NB4 (cell line): Measurements from ENCODE around the gene PRPF6.
A peak's percentile ranks its signal among the peaks of the same experiment; 100 is the strongest.

Experiments
- MYC ChIP-seq: IDR thresholded peaks from 2 replicates; pipeline ENCODE4 v1.6.1; 2011; ENCODE audit warnings: low read depth, low read length
- POLR2A ChIP-seq: IDR thresholded peaks from 2 replicates; pipeline ENCODE4 v1.6.1; 2011; ENCODE audit warnings: mild to moderate bottlenecking; ENCODE audit not compliant: insufficient read length; ENCODE audit errors: extremely low read depth
- TF ChIP-seq, protein P1 (sequence below): IDR thresholded peaks from one replicate; pipeline ENCODE4 v1.5.1; 2012; ENCODE audit warnings: low read depth, low read length

DNA sequence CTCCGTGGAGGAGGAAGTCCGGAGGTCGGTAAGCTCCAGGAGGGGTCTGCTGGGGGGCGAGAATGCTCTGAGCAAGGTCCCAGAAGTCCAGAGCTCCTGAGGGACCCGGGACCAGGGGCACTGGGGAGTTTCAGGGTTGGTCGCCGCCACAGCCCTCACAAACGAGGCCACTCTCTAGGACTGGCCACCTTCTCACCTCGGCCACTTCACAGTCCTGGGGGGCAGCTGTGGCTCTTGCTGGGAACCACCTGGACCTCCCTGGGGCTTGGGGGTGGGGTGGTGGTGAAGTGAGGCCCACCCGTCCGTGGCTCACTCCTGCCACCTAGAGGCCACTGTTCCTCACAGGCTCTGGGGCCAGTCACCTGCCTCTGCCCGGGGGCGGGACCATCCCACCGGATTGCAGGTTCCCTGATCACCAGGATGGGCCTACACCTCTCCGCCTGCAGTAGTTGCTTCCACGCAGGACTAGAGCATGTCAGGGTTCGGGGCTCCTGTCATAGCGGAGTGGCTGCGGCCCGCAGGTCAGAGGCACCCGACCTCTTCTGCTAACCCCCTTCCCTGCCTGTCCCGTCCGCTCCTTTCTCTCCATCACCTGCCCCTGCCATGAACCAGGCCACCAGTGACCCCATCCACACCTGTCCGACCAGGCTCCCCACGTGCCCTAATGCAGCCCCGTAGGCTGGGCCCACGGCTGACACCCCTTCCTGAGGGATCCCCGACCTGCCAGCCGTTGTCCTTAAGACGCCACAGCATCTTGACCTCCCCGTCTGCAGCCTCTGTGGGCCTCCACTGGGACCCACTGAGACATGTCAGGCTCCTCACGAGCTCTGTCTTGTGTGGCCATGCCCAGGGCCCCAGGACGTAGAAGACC is 76.9 kb downstream of the PRPF6 start:
- TF ChIP-seq MYC (no peak), POLR2A (no peak)
- TF ChIP-seq, protein P1, sequence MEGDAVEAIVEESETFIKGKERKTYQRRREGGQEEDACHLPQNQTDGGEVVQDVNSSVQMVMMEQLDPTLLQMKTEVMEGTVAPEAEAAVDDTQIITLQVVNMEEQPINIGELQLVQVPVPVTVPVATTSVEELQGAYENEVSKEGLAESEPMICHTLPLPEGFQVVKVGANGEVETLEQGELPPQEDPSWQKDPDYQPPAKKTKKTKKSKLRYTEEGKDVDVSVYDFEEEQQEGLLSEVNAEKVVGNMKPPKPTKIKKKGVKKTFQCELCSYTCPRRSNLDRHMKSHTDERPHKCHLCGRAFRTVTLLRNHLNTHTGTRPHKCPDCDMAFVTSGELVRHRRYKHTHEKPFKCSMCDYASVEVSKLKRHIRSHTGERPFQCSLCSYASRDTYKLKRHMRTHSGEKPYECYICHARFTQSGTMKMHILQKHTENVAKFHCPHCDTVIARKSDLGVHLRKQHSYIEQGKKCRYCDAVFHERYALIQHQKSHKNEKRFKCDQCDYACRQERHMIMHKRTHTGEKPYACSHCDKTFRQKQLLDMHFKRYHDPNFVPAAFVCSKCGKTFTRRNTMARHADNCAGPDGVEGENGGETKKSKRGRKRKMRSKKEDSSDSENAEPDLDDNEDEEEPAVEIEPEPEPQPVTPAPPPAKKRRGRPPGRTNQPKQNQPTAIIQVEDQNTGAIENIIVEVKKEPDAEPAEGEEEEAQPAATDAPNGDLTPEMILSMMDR, result peak; percentile 83
